Non-pigmented ciliary epithelial cell (primary cell): Measurements from ENCODE around the gene USP28.
A peak's percentile ranks its signal among the peaks of the same experiment; 100 is the strongest.
"Not testable (repeated sequence)": the region's sequence is repeated elsewhere in the genome, so short reads cannot be mapped to it uniquely, and the experiment has no call there.

Experiments used
- DNase-seq: peaks from one replicate; pipeline ENCODE4 v3.0.0-alpha.2; 2010; ENCODE audit warnings: low read depth

The USP28 gene

DNA sequence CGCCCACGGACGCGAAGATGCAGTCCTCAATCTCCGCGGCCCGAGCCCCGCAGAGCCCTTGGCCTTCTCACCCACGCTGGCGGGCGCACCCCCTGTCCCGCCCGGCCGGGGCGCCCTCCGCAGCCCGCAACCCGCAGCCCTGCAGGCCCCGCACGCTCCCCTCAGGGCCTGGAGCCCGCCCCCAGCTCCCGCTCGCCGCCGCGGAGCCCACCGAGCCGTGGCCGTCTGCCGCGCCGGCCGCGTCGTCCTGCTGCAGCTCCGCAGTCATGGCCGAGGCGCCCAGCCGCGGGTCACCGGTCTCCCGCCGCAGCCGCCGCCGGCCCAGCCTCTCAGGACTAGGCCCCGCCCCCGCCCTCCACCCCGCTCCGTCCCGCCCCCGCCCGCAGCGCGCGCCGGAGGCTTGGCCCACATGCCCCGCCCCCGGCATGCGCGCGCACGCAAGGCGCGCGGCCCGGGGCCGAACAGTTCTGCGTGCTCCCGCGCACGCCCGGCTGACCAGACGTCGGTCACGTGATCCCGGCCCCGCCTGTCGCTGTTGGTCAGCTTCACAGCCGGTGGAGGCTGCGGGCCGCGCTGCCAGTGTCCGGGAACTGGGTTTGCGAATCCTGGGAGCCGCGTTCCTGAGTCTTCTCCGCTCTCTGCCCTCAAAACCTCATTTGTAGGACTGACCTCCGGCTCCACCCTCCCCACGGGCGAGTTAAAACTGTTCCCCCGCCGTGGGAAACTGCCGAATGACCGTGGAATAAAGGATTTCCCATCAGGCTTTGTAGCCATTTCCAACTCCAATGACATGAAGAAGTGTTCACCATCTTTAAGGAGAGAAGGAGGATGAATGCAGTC, at the start of gene USP28:
TSS of gene USP28 (minus strand) at position 339 of the 840 bp plus-strand sequence. CDS start at position 268, 71 bp downstream.
- peak; percentile 79 for DNase-seq

DNA sequence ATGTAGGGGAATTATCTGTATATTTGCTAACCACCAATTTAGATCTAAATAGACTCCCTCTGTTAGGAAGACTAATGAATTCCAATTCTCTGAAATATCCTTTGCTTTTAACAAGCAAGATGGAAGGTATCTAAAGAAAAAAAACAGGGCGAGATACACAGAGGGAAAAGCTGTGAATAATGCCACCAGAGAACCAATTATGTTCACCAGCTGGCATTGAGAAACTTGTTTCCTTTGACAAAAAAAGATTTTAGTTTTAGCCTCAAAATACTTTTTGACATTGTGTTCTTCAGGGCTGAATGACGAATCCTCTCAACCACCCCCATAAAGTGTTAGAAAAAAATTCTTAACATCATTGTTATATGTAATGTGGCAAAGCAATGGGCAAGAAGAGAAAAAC, 48.2 kb upstream of the USP28 start:
- no peak for DNase-seq

- DNase-seq, result not testable (repeated sequence)
These were observed 36.1 kb upstream of the USP28 start for GRCh38 chr11:113911491-113911890.

DNA sequence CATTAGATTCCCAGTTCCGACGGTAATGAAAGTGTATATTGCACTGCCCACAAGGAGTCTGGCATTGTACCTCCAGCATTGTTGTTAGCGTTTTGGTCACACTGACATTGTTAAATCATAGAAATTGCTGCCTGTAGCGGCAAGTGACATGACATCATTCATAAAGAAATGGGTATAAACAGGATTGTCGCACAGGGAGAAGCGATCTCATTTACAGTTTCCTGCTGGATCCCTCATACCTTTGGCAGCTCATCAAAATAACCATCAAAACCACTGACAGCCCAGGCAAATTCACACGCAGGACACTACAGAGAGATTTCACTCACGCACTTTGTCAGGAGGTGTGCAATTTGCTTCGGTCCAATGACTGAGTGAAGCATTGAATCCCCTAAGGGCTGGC, 32.7 kb upstream of the USP28 start:
- DNase-seq, result no peak

DNA sequence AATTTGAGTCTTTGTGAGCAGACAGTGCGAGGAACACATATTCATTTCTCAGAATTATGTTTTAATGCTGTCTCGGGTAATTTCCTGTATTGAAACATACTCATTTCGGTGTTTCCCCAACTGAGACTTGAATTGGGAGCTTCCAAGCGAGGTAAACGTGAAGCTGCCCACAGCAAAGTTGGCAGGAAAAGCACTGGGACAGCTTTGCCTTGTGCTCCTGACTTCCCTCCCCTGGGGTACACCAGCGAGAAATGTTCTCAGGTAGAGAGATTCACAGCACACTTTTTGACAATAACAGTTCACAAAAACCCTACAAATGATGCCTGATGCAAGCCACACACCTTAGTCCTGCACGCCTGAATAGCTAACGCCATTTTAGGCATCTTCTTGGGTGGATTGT, 32.3 kb upstream of the USP28 start:
- DNase-seq, result no peak

- DNase-seq, result no peak
These were observed 31.8 kb upstream of the USP28 start for GRCh38 chr11:113907152-113907551.

DNA sequence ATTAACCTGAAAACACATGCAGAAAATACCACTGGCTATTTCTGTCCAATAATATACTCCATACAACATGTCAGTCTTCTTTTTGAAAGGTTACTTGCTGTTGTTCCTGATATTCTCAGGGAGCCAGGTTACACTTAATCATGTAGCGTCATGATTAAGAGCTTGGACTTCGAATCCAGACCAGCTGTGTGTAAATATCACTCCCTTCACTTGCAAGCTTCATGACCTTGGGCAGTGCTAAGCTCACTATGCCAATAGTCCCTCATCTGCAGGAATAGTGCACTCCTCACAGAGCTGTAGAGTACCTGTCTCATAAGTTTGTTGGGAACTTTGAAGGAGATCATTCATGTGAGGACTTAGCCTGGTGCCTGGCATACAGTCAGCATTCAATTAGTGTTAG, 31.1 kb upstream of the USP28 start:
- no peak for DNase-seq

- DNase-seq, result no peak
These were observed 30.7 kb upstream of the USP28 start for GRCh38 chr11:113906038-113906437.

DNA sequence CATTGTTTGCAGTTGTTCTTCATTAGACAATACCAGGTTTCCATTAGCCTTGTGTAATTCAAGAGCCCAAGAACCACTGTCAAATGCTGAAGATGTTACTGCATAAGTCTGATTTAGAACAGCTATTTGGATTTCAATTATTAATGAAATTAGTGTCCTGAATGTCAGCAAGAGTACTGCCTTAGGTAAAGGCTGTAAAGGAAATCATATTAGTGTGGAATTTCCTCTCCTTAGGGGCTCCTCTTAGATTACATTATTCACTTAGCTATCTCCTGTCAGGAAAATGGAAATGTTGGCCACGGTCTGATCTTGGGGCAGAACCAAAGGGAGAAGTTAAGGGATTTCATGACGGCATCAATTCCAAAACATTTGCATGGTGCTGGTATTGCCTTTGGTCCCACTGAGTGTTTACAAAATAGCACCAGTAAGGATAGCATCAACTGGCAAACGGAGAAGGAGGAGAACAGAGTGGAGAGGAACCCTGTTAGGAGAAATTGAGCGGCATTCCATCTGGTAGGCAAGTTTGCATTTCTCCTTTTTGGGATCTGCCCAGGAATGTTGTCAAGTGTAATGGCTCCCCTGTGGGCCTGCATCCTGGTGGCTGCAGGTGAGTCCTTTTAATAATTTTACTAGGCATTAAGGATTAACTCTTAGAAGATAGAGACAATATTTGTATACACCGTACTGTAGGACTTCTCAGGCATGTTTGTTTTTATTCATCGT, 29.2 kb upstream of the USP28 start, which contains the start of gene HTR3B:
TSS of gene HTR3B (plus strand) at position 418 of the 723 bp plus-strand sequence. CDS start at position 556, 138 bp downstream.
- no peak for DNase-seq

- DNase-seq, result no peak
These were observed 25.8 kb upstream of the USP28 start for GRCh38 chr11:113901141-113901540.

DNA sequence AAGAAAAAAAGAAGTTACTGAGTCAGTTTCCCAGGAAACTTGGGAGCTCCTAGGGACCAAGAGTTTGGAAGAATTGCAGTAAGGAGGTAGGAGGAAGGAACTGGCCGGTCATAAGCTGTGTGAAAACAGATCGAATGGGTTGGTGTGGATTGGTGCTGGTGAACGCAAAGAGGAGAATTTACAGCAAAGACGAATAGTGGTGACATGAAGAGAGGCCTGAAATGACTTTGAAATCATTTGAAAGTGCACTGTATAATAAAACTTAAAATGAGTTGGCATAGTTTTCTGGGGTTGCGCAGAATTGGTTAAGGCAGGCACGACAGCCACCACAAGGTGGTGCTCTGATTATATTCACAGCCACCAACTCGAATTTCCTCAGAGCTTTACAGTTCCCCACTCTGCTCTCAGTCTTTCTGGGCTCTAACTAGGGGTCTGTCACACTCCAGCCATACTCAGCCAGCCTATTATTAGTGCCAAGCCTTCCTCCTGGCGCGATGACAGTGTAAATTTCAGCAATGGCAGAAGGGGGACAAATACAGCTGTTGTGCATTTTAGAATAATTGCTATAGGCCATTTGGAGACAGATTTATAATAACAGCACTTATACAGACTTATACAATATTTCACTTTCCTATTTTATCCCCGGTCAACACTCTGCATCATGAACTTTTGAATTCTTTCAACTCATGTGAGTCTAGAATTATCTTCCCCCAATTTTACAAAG, 20.9 kb upstream of the USP28 start:
- no peak for DNase-seq

DNA sequence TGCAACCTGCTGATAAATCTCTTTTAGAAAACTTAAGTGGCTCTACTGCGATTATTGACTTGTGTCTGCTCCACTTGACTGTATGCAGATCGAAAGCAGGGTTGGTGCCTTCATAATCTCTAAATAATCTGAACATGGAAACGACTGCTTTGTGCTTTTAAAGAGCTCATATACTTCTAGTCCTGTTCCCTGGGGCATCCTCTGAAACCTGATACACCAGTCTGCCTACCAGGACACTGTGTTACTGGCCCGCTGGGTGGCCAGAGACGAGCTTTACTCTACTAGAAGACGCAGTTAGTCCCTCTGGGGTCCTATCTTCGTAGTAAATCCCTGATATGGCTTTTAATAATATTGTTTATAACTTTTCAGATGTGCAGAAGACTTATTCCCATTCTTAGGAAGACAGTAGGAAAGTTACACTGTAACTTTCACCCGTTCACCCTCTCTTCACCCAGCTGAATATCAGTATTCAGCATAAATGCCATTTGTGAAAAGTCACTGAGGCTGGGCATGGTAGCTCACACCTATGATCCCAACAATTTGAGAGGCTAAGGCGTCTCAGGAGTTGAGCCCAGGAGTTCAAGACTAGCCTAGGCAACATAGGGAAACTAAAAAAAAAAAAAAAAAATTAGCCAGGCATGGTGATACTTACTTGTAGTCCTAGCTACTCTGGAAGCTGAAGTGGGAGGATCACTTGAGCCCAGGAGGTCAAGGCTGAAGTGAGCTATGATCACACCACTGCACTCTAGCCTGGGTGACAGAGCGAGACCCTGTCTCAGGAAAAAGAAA, 20.2 kb upstream of the USP28 start:
- DNase-seq, result no peak

GRCh38 chr11:113894421-113894996, 19.1 kb upstream of the USP28 start:
- no peak for DNase-seq

DNA sequence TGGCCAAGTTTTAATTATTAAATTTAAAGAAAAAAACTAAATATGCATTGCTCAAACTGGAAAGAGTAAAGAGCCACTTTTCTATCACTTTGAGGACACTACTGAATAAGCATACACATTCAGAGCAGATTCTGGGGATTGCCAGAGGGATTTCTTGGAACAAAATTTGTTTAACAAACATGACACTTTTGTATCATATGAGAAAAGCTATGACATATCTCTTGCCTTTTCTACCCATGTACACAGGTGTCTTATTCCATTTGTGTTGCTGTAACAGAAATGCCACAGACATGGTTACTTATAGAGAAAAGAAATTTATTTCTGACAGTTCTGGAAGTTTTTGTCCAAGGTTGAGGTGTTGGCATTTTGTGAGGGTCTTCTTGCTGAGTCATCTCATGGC, 13.5 kb upstream of the USP28 start:
- no peak for DNase-seq

DNA sequence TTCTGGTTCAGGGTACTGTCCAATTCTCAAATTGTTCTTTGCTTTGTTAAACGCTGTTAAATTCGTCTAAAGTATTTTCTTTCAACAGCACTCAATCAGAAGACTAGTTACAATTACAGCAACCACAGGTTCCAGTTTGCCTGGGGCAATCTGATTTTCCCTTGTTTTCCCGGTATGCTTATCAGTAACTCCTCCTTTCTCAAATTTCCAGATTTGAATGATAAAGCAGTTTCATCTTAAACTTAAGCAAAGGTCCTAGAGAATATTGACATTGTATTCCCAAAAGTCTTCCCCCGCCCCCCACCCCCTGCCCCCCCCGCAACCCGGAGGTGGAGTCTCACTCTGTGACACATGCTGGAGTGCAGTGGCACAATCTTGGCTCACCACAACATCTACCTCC, 10.5 kb upstream of the USP28 start:
- DNase-seq, result no peak

DNA sequence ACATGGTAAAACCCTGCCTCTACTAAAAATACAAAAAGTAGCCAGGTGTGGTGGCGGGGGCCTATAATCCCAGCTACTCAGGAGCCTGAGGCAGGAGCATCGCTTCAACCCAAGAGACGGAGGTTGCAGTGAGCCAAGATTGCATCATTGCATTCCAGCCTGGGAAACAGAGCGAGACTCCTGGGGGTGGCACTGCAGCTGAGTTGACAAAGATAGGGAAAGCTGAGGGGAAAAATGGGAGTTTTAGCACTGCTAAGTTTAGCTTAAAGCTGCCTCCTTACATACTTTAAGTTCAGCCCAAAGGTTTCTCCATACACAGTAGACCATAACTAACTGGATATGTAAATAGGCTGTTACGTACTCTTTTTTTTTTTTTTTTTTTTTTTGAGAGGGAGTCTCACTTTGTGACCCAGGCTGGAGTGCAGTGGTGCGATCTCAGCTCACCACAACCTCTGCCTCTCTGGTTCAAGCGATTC, 9.0 kb upstream of the USP28 start:
- DNase-seq, result no peak

- no peak for DNase-seq
These were observed 6.5 kb upstream of the USP28 start for GRCh38 chr11:113881856-113882255.

DNA sequence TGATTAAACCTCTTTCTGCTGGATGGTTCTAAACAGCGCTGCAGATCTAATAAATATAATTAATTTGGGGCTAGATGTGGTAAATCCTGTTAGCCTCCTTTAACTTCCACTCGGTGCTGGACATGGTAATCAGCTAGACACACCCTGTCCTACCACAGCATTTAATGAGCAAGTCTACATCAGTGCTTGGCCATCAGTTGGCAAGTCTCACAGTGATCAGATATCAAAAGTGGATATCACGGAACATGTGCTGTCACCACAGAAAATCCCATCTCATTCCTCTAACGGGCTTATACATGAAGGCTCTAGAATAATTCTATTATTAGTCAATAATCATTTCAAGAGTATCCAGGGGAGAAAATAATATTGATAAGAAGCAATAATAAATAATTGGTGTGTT, 5.6 kb upstream of the USP28 start:
- no peak for DNase-seq

GRCh38 chr11:113879446-113879845, 4.1 kb upstream of the USP28 start:
- DNase-seq, result not testable (repeated sequence)

DNA sequence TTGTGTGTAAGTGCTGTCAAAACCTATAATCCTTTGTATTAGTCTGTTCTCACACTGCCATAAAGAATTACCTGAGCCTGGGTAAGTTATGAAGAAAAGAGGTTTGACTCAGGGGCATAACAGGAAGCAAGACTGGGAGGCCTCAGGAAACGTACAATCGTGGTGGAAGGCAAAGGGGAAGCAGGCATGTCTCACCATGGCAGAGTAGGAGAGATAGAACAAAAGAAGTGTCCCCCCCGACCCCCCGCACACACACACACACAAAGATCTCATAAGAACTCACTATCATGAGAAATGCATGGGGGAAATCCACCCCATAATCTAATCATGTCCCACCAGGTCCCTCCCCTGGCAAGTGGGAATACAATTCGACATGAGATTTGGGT, 2.3 kb upstream of the USP28 start:
- DNase-seq, result no peak
